CD4-positive, alpha-beta T cell treated with Interleukin-10 for 1 hour (primary cell): Measurements from ENCODE around the gene TAF11L11.
"Not testable (repeated sequence)": the region's sequence is repeated elsewhere in the genome, so short reads cannot be mapped to it uniquely, and the experiment has no call there.

Experiments
- DNase-seq: peaks from one replicate; pipeline ENCODE4 v3.0.0-alpha.2; 2020

TAF11L11 gene

DNA sequence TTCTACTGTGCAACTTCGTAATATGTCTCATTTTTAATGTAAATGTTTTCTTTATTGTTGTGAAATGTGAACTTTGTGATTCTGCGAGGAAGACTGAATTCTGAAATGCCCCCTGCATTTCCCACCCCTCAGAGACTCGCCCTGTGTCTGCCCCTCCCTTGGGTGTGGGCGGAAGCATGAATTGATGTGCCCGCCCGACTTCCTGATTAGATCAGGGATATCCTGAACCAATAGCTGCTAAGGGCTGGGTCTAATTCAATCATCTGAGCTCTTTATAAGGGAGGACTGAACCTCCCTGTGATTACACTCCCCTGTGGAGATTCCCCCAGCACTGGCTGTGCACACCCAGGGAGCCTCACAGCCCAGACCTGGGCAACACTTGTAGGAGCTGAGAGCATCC lies at the start of gene TAF11L11:
TSS of gene TAF11L11 (plus strand) at position 304 of the 400 bp plus-strand sequence.
- not testable (repeated sequence) for DNase-seq

DNA sequence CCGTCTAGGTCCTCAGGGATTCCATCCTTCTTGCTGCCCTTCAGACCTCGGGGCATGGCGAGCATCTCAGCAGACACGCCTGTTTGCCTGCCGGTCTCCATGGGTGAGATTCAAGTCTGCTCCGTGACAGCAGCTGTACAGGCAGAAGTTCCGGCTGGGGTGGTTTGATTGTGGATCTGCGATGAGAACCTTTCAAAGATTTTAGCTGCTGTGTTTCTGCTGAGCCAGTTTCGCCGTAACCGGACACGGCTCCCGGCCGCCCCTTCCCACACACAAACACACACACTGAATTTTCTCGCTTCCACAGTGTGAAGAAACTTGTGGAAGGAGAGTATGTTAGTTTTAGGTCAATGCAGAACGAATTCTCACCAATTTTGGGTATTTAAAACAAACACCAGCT lies 18.3 kb upstream of the TAF11L11 start, which contains the start of gene TAF11L7:
TSS of gene TAF11L7 (minus strand) at position 101 of the 400 bp plus-strand sequence.
- DNase-seq = not testable (repeated sequence)

DNA sequence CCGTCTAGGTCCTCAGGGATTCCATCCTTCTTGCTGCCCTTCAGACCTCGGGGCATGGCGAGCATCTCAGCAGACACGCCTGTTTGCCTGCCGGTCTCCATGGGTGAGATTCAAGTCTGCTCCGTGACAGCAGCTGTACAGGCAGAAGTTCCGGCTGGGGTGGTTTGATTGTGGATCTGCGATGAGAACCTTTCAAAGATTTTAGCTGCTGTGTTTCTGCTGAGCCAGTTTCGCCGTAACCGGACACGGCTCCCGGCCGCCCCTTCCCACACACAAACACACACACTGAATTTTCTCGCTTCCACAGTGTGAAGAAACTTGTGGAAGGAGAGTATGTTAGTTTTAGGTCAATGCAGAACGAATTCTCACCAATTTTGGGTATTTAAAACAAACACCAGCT lies 13.1 kb upstream of the TAF11L11 start, which contains the start of gene TAF11L8:
TSS of gene TAF11L8 (minus strand) at position 101 of the 400 bp plus-strand sequence.
- DNase-seq = not testable (repeated sequence)

- not testable (repeated sequence) for DNase-seq
Observed at GRCh38 chr5:17594255-17594654, 9.7 kb upstream of the TAF11L11 start, which contains the start of gene TAF11L9. TSS of gene TAF11L9 (minus strand) at chr5:17594394.

DNA sequence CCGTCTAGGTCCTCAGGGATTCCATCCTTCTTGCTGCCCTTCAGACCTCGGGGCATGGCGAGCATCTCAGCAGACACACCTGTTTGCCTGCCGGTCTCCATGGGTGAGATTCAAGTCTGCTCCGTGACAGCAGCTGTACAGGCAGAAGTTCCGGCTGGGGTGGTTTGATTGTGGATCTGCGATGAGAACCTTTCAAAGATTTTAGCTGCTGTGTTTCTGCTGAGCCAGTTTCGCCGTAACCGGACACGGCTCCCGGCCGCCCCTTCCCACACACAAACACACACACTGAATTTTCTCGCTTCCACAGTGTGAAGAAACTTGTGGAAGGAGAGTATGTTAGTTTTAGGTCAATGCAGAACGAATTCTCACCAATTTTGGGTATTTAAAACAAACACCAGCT lies 6.3 kb upstream of the TAF11L11 start, which contains the start of gene TAF11L10:
TSS of gene TAF11L10 (minus strand) at position 101 of the 400 bp plus-strand sequence.
- DNase-seq = not testable (repeated sequence)

- DNase-seq = no peak
Observed at GRCh38 chr5:17604951-17605350, 968 bp downstream of the TAF11L11 start.

DNA sequence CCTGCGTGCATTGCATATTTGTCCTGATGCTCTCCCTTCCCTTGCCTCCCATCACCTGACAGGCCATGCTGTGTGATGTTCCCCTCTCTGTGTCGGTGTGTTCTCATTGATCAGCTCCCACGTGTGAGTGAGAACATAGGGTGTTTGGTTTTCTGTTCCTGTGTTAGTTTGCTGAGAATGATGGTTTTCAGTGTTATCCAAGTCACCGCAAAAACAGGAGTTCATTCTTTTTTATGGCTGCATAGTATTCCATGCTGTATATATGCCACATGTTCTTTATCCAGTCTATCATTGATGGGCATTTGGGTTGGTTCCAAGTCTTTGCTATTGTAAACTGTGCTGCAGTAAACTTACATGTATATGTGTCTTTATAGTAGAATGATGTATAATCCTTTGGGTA lies 3.5 kb downstream of the TAF11L11 start:
- not testable (repeated sequence) for DNase-seq

- not testable (repeated sequence) for DNase-seq
Observed at GRCh38 chr5:17610092-17610491, 6.1 kb downstream of the TAF11L11 start, which contains the start of gene TAF11L12. TSS of gene TAF11L12 (plus strand) at chr5:17610392.

GRCh38 chr5:17614872-17615605 lies 11.1 kb downstream of the TAF11L11 start:
- no peak for DNase-seq

GRCh38 chr5:17619354-17619753 lies 15.4 kb downstream of the TAF11L11 start:
- DNase-seq = no peak

DNA sequence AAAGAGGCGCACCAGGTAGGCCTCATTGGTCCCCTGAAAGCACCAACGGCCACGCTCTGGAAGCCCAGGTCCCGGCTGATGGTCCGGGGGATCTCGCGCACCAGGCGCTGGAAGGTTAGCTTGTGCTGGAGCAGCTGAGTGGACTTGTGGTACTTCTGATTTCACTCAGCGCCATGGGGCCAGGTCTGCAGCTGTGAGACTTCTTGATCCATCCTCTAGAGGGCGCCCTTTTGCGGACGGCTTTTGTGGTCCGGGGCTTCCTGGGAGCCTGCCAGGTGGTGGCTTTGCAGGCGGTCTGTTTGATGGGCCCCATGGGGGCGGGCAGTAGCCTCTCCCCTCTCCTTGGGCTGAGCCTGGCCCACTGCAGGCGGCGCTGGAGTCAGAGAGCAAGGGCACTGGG lies 16.6 kb downstream of the TAF11L11 start:
- no peak for DNase-seq

DNA sequence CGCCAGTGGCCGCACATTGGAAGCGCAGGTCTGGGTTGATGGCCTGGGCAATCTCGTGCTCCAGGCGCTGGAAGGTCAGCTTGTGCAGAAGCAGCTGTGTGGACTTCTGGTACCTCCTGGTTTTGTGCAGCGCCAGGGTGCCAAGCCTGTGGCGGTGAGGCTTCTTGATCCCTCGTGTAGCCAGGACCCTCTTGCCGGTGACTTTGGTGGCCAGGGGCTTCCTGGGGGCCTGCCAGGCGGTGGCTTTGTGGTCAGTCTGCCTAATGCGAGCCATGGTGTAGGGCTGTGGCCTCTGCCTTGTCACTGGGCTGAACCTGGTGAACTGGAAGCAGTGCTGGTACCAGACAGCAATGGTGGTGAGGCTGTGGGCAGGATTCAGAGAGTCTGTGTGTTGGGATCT lies 21.7 kb downstream of the TAF11L11 start:
- DNase-seq = no peak

DNA sequence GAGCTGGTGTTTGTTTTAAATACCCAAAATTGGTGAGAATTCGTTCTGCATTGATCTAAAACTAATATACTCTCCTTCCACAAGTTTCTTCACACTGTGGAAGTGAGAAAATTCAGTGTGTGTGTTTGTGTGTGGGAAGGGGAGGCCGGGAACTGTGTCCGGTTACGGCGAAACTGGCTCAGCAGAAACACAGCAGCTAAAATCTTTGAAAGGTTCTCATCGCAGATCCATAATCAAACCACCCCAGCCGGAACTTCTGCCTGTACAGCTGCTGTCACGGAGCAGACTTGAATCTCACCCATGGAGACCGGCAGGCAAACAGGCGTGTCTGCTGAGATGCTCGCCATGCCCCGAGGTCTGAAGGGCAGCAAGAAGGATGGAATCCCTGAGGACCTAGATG lies 27.8 kb downstream of the TAF11L11 start, which contains the start of gene TAF11L13:
TSS of gene TAF11L13 (plus strand) at position 301 of the 400 bp plus-strand sequence.
- not testable (repeated sequence) for DNase-seq

DNA sequence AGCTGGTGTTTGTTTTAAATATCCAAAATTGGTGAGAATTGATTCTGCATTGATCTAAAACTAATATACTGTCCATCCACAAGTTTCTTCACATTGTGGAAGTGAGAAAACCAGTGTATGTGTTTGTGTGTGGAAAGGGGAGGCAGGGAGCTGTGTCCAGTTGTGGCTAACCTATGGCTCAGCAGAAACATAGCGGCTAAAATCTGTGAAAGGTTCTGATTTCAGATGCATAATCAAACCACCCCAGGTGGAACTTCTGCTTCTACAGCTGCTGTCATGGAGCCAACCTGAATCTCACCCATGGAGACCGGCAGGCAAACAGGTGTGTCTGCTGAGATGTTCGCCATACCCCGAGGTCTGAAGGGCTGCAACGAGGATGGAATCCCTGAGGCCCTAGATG lies 30.2 kb downstream of the TAF11L11 start, which contains the start of gene TAF11L14:
TSS of gene TAF11L14 (plus strand) at position 301 of the 400 bp plus-strand sequence.
- DNase-seq = no peak

- not testable (repeated sequence) for DNase-seq
Observed at GRCh38 chr5:17649232-17649631, 45.2 kb downstream of the TAF11L11 start.

DNA sequence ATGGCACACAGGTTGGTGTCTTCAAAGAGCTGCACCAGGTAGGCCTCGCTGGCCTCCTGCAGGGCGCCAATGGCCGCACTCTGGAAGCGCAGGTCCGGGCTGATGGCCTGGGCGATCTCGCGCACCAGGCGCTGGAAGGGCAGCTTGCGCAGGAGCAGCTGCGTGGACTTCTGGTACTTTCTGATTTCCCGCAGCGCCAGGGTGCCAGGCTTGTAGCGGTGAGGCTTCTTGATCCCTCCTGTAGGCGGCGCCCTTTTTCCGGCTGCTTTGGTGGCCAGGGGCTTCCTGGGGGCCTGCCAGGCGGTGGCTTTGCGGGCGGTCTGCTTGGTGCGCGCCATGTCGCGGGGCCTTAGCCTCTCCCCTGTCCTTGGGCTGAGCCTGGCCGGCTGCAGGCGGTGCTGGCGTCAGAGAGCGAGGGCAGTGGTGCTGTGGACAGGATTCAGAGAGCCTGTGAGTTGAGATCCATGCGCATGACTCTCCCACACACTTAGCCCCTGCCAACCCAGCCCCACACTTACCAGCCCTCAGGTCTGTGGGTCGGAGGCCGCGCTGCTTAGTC lies 51.3 kb downstream of the TAF11L11 start:
- not testable (repeated sequence) for DNase-seq
